GM21786 (cell line): ENCODE data around the gene APOO.

ENCODE experiments used
- ATAC-seq: cut with Tn5 transposase; IDR thresholded peaks from one replicate; pipeline ENCODE4 v1.9.1; 2021; ENCODE audit not compliant: unreplicated experiment

The APOO gene

DNA sequence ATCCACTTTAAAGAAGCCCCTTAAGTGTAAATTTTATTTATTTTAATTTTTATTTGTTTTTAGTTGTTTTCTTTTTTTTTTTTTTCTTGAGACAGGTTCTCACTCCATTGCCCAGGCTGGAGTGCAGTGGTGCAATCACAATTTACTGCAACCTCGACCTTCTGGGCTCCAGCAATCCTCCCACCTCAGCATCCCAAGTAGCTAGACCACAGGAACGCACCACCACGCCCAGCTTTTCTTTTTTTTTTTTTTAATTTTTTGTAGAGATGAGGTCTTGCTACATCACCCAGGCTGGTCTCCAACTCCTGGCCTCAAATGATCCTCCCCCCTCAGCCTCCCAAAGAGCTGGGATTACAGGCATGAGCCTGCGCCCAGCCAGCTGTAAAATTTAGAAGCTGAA is 118.8 kb downstream of the APOO start:
- no peak for ATAC-seq

DNA sequence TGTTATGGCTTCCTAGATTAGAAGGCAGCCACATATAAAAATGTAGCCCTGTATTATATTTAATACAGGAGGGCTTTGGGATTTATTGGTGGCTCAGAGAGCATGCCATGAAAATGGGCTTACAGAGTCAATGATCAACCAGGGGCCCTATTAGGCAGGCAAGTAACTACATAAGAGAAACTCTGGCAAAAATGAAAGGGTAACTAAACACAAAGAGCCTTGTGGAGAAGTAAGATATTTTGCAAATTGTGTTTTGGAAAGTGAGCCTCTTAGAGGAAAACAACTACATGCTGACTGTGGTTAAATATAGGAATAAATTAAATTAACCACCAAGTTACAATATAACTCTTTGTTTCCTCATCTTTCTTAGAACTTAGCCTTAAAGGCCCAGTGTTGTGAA is 119.2 kb downstream of the APOO start:
- ATAC-seq, result peak; percentile 59

- no peak for ATAC-seq
Observed at GRCh38 chrX:23787745-23788118, 120.0 kb downstream of the APOO start.

DNA sequence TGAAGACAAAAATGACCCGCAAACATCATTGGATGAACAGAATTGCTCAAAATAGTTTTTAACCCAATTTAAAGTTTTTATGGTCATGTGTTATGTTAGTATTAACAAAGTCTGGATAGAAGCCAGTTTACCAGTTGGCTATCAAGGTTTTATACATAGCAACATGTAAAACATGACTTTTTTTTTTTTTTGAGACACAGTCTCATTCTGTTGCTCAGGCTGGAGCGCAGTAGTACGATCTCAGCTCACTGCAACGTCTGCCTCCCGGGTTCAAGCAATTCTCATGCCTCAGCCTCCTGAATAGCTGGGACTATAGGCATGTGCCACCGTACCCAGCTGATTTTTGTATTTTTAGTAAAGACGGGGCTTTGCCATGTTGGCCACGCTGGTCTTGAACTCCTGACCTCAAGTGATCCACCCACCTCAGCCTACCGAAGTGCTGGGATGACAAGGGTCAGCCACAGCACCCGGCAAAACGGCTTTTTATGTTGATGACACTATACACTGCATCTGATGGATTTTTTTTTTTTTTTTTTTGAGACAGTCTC is 121.4 kb downstream of the APOO start:
- no peak for ATAC-seq

- no peak for ATAC-seq
Observed at GRCh38 chrX:23785580-23785979, 122.2 kb downstream of the APOO start.

DNA sequence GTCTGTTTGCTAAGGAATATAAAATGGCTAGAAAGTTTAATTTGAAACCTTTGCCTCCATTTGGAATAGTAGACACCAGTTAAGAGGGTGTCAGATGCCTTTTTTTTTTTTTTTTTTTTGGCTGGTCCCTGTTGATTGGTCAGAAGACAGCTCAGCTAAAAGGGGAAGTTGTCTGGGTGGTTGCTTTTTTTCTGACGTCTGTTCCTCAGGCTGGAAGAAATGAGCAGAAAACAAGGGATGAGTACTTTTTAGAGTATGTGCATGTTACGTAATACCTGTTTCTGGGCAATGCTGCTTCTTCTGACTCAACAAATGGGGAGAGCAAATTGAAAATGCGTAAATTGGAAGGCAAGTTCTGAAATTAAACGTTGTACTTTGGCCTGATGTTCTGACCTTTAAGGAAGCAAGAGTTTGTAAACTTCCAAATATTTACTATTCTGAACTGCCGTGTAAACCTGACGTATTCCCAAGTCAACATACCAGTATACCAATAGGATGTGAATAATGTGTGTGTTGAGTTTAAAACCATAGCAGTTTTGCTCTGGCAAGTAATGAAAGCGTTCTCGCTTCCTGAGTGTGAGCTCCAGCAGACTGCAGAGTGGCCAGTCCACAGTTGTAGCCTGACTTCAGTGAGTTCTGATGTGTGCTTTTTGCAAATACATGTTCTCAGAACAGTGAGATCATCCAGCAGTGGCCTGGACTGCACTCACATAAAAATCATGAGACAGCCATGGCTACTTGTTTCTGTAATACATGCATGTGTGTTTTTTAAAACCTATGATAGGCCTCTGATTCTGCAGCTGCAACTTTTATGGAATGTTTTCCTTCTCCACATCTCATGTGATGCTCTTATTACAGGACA is 123.0 kb downstream of the APOO start:
- ATAC-seq, result no peak

GRCh38 chrX:23783589-23784469 is 123.9 kb downstream of the APOO start:
- no peak for ATAC-seq
